CD4-positive, alpha-beta T cell treated with Interleukin-4 for 4 hours (primary cell): ENCODE results near the gene CSNK1G2.

ENCODE experiments used
- DNase-seq: peaks from one replicate; pipeline ENCODE4 v3.0.0-alpha.2; 2020

CSNK1G2 gene

GRCh38 chr19:1920644-1921043 lies 20.3 kb upstream of the CSNK1G2 start:
- DNase-seq, result no peak

GRCh38 chr19:1921326-1921725 lies 19.6 kb upstream of the CSNK1G2 start:
- no peak for DNase-seq

- no peak for DNase-seq
Observed at GRCh38 chr19:1921825-1922224, 19.1 kb upstream of the CSNK1G2 start.

GRCh38 chr19:1922803-1923202 lies 18.2 kb upstream of the CSNK1G2 start:
- no peak for DNase-seq

GRCh38 chr19:1923319-1923718 lies 17.7 kb upstream of the CSNK1G2 start:
- DNase-seq, result peak; percentile 40

GRCh38 chr19:1924320-1924961 lies 16.5 kb upstream of the CSNK1G2 start:
- DNase-seq, result no peak

GRCh38 chr19:1925544-1925943 lies 15.4 kb upstream of the CSNK1G2 start:
- DNase-seq, result no peak

GRCh38 chr19:1929021-1929742 lies 11.8 kb upstream of the CSNK1G2 start:
- DNase-seq, result peak; percentile 76

- DNase-seq, result no peak
Observed at GRCh38 chr19:1931445-1931844, 9.5 kb upstream of the CSNK1G2 start.

- DNase-seq, result no peak
Observed at GRCh38 chr19:1932395-1932794, 8.6 kb upstream of the CSNK1G2 start.

- no peak for DNase-seq
Observed at GRCh38 chr19:1933244-1933643, 7.7 kb upstream of the CSNK1G2 start.

- DNase-seq, result no peak
Observed at GRCh38 chr19:1933942-1934341, 7.0 kb upstream of the CSNK1G2 start.

- no peak for DNase-seq
Observed at GRCh38 chr19:1935484-1936208, 5.3 kb upstream of the CSNK1G2 start.

GRCh38 chr19:1936430-1936829 lies 4.5 kb upstream of the CSNK1G2 start:
- no peak for DNase-seq

GRCh38 chr19:1936916-1937610 lies 3.9 kb upstream of the CSNK1G2 start:
- no peak for DNase-seq

GRCh38 chr19:1938071-1938470 lies 2.9 kb upstream of the CSNK1G2 start:
- no peak for DNase-seq

GRCh38 chr19:1942078-1942933 lies 1.3 kb downstream of the CSNK1G2 start:
- DNase-seq, result peak; percentile 77

GRCh38 chr19:1942934-1943555 lies 2.1 kb downstream of the CSNK1G2 start:
- DNase-seq, result no peak

- DNase-seq, result no peak
Observed at GRCh38 chr19:1943661-1944087, 2.7 kb downstream of the CSNK1G2 start.

- DNase-seq, result no peak
Observed at GRCh38 chr19:1944088-1944915, 3.3 kb downstream of the CSNK1G2 start.
